Right lobe of liver (tissue), 6 donors: Measurements from ENCODE around the gene DUSP15. TPM values are rescaled to one million over a fixed set of nuclear protein-coding genes. Genes with fewer than 3 reads are reported as not detected.

Experiments
- ATAC-seq, 4 donors: fragments of 200-7000 bp; cut with Tn5 transposase; one replicate each; pipeline ENCODE4 v1.9.1; 2020; ENCODE audit warnings: mild to moderate bottlenecking in 4 of 4, moderate library complexity in 4 of 4
- DNase-seq, 3 donors: peaks; one replicate each; pipeline ENCODE4 v3.0.0-alpha.2; 2020
- H3K27ac ChIP-seq, 3 donors: fragments of 200-600 bp; one replicate each; pipeline ENCODE4 v1.8.0; 2022
- H3K27me3 ChIP-seq, 2 donors: fragments of 200-600 bp; one replicate each; pipeline ENCODE4 v1.8.0; 2022
- H3K36me3 ChIP-seq, 4 donors: fragments of 200-600 bp; sonication (generic) in 1 of 4; one replicate each; pipeline versions ENCODE4 v1.5.1 to v1.8.0; 2017 to 2022; ENCODE audit warnings: control low read depth in 1 of 4
- H3K4me1 ChIP-seq, 4 donors: fragments of 200-600 bp; sonication (generic) in 1 of 4; one replicate each; pipeline versions ENCODE4 v1.5.1 to v1.8.0; 2017 to 2022; ENCODE audit warnings: control low read depth in 1 of 4
- H3K4me3 ChIP-seq, 3 donors: fragments of 200-600 bp; one replicate each; pipeline ENCODE4 v1.8.0; 2022
- H3K9me3 ChIP-seq, 4 donors: fragments of 200-600 bp; sonication (generic) in 1 of 4; one replicate each; pipeline versions ENCODE4 v1.5.1 to v1.8.0; 2017 to 2022; ENCODE audit warnings: control low read depth in 1 of 4
- POLR2A ChIP-seq: fragments of 450-650 bp; IDR thresholded peaks from one replicate; pipeline ENCODE4 v1.6.1; 2017; ENCODE audit warnings: antibody characterized with exemption, mild to moderate bottlenecking
- WGBS: methylation state at CpG from one replicate; pipeline ENCODE4 v1.1.6; 2018; ENCODE audit warnings: low coverage, low lambda C conversion rate; ENCODE audit not compliant: insufficient coverage; ENCODE audit errors: missing lambda C conversion rate; 5-methylcytosine and 5-hydroxymethylcytosine counted together
- intact Hi-C, 2 donors: fragments of 100-400 bp; cut with DNase I; formaldehyde crosslinking; loops; one replicate each; pipeline versions ENCODE4 v1.11.2 to v1.14.1; 2022
- total RNA-seq, 6 experiments: library from RNA; depleted of rRNA in 2 of 6; stranded (reverse); fragments of >200 nt in 2 of 6; fragmentation: NEBNext Ultra II Directional in 3 of 6; extraction: Animal tissue kit (Norgen Biotek cat#: 25700) in 3 of 6; gene quantifications; one replicate each; pipeline versions ENCODE4 v1.1.0 to v1.2.4, GENCODE V29; 2016 to 2023
- TF ChIP-seq, protein P1 (sequence below), 4 donors: fragments of 200-600 bp in 3 of 4; fragments of 450-650 bp in 1 of 4; IDR thresholded peaks; one replicate each; pipeline versions ENCODE4 v1.5.1 to v1.8.0; 2016 to 2022; ENCODE audit warnings: antibody characterized with exemption in 4 of 4, mild to moderate bottlenecking in 2 of 4
- donor health status: DM: no; HTN: yes; CAD: no.
- donor health status: DM: no; HTN: no; CAD: no.
- donor health status: DM: no; HTN: no; CAD: no.
- donor health status: DM: no; HTN: yes; CAD: no.
- donor health status: DM: no; HTN: yes; CAD: no.

The DUSP15 gene
- total RNA-seq, 6 experiments from 2014 or later = 0.22 to 1.1 (median 0.42) TPM; not detected in 3

DNA sequence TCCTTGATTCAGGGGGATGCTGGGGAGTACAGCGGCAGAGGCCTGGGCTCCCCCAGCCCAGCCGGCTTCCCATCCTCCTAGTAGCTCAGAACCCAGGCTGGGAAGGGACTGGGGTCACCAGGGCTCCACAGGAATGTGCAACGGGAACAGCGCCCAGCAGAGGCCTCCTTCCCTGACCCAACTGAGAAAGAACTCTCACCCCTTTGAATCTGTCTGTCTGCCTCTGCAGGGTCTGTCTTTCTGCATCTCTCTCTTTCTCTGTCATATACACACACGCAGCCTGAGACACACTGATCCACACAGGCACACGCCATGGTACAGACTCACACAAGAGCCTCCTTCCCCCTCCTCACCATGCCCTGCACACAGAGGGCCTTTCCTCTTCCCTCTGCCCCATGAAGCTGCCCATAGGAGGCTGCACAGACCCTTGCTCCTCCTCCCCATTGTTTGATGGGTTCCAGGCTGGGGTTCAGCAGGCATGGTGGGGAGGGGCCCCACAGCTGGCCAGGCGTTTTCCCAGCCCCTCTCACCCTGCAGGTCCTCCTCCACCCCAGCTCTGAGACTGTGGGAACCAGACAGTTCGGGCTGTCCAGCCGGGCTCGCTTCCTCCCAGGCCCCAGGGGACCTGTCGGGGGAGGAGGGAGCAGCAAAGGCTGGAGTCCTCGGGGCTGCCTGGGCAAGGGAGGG is 27.7 kb downstream of the DUSP15 start:
- H3K4me3 ChIP-seq = no peak overlapping the region
- H3K9me3 ChIP-seq = no peaks in the 10 kb centered on the region
- no peaks in the 10 kb centered on the region for H3K36me3 ChIP-seq
- TF ChIP-seq POLR2A = no peak
- TF ChIP-seq, protein P1, sequence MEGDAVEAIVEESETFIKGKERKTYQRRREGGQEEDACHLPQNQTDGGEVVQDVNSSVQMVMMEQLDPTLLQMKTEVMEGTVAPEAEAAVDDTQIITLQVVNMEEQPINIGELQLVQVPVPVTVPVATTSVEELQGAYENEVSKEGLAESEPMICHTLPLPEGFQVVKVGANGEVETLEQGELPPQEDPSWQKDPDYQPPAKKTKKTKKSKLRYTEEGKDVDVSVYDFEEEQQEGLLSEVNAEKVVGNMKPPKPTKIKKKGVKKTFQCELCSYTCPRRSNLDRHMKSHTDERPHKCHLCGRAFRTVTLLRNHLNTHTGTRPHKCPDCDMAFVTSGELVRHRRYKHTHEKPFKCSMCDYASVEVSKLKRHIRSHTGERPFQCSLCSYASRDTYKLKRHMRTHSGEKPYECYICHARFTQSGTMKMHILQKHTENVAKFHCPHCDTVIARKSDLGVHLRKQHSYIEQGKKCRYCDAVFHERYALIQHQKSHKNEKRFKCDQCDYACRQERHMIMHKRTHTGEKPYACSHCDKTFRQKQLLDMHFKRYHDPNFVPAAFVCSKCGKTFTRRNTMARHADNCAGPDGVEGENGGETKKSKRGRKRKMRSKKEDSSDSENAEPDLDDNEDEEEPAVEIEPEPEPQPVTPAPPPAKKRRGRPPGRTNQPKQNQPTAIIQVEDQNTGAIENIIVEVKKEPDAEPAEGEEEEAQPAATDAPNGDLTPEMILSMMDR (IDR thresholded peaks at IDR 0.05) = no peak
- no peaks in the 10 kb centered on the region for H3K27me3 ChIP-seq
- DNase-seq (no peak), ATAC-seq (peak; percentile 29 to 35 (median 30))
- intact Hi-C loops = loop anchor here in 1 of 2 donors (10.0 kb wide), 1 partner anchor 252 kb away; no protein-coding TSS in a partner anchor
- H3K27ac ChIP-seq = no peak overlapping the region
- 73% methylated on average over 3 of the region's 12 CpGs for WGBS
- no peaks in the 10 kb centered on the region for H3K4me1 ChIP-seq

DNA sequence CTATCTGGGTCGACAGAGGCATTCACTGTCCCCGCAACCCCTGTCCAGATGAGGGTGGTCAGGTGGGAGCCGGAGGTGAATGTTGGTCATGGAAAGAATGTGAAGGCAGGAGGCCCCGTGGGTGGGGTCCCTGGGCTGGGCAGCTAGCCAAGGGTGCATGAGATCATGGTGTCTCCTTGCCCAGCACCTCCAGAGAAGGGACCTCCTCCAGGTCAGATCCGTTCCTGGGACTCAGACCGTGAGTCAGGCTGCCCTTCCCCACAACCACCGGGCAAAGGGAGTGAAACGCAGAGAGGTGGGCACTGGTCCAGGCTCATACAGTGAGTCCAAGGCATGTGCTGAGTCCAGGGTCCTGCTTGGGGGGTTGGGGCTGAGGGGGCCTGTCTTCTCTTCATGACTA is 28.4 kb downstream of the DUSP15 start:
- intact Hi-C loops = loop anchor here in 1 of 2 donors (10.0 kb wide), 1 partner anchor 253 kb away; no protein-coding TSS in a partner anchor
- no peaks in the 10 kb centered on the region for H3K4me1 ChIP-seq
- H3K27ac ChIP-seq = no peak overlapping the region
- H3K9me3 ChIP-seq = no peaks in the 10 kb centered on the region
- no peak overlapping the region for H3K4me3 ChIP-seq
- DNase-seq (no peak), ATAC-seq (no peak)
- no peaks in the 10 kb centered on the region for H3K36me3 ChIP-seq
- WGBS = 20% methylated on average over 1 of the region's 8 CpGs
- H3K27me3 ChIP-seq = no peaks in the 10 kb centered on the region
- TF ChIP-seq POLR2A = no peak
- TF ChIP-seq, protein P1 (IDR thresholded peaks at IDR 0.05) = no peak

DNA sequence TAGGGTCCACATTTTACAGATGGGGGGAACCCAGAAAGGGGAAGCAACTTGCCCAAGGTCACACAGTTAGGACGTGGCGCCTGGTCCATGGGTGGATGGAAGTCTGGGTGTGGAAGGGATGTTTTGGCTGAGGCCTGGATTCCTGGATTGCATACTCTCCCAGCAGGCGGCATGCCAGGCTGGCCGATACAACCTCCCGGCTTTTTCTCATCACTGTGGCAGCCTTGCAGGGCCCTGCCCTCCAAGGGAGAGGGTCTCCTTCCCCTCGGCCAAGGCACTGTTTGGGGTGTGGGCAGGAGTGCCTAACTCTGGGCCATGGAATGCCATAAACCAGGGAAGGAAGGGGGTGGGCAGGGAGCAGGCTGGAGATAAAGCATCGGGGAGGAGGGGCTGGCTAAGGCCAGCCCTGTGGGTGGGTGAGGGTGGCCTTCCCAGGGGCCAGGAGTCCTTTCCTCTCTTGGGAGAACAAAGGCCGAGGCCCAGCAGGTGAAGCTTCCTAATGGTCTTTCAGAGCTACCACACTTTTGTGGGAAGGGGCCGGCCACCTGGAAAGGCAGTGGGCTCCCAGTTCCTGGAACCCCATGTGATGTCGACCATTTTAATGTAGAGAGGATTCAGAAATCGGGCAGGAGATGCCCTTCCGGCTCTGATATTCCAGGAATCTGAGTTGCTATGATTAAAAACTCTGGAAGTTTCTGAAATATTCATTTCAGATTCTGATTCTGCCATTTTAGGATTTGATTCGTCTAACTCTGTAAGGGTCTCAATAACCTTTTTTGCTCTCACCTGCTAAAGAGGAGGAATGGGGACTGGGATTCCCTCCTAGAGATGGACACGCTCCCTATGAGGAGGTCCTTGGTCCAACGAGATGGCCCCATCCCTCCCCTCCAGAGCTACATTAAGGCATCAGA is 29.2 kb downstream of the DUSP15 start:
- Histone ChIP-seq H3K36me3 (no peaks in the 10 kb centered on the region), H3K27ac (no peak overlapping the region), H3K4me3 (no peak overlapping the region), H3K9me3 (no peaks in the 10 kb centered on the region), H3K27me3 (no peaks in the 10 kb centered on the region), H3K4me1 (no peaks in the 10 kb centered on the region)
- intact Hi-C loops = loop anchor here in 1 of 2 donors (10.0 kb wide), 1 partner anchor 254 kb away; no protein-coding TSS in a partner anchor
- TF ChIP-seq, protein P1 (IDR thresholded peaks at IDR 0.05) = no peak
- TF ChIP-seq POLR2A = no peak
- 64% methylated on average over 5 of the region's 15 CpGs for WGBS
- ATAC-seq (no peak), DNase-seq (no peak)

DNA sequence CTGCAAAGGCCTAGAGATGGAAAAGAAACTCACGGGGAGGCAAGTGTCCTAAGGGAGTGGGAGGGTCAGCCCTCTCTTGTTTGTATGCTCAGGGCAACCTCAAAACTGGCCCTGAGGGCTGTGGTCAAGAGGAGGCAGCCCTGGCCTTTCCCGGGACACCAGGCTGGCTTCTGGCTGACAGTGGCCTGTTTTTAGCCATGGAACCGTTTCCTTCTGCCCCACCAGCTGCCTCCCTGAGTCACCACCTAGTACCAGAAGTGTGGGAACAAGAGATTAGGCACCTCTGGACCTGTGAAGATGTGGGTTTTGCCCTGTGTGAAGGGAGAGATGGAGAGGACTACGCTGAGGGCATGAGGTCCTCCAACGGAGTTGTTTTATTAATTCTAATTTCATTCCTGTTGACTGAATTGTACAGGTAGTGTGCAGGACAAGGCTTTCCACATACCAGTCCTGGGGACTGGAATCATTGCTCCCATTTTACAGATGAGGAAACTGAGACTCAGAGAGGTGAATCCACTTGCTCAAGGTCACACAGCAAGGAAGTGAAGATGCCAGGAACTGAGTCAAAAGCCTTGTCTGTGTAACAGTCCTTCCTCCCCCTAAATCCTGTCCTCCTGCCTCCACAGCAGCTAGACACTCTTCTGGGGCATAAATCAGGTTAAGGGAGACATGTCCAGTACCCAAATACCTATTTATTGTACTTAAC is 30.4 kb downstream of the DUSP15 start:
- Histone ChIP-seq H3K4me1 (no peaks in the 10 kb centered on the region), H3K27ac (no peak overlapping the region), H3K36me3 (no peaks in the 10 kb centered on the region), H3K9me3 (no peaks in the 10 kb centered on the region), H3K27me3 (no peaks in the 10 kb centered on the region), H3K4me3 (no peak overlapping the region)
- DNase-seq = no peak
- intact Hi-C loops = loop anchor here in 1 of 2 donors (10.0 kb wide), 1 partner anchor 255 kb away; no protein-coding TSS in a partner anchor
- 69% methylated on average over 2 of the region's 5 CpGs for WGBS
- TF ChIP-seq POLR2A = no peak
- TF ChIP-seq, protein P1 (IDR thresholded peaks at IDR 0.05) = no peak
- ATAC-seq = no peak
